HEK293T (cell line): Measurements from ENCODE around the gene KIAA0040.

Source experiments
- BHLHE40 ChIP-seq: fragments of 450-650 bp; IDR thresholded peaks from 2 replicates; pipeline ENCODE4 v1.6.1; 2016; ENCODE audit warnings: mild to moderate bottlenecking, moderate library complexity, borderline replicate concordance
- CTBP1 ChIP-seq: fragments of 450-650 bp; IDR thresholded peaks from 2 replicates; pipeline ENCODE4 v1.6.1; 2016; ENCODE audit warnings: borderline replicate concordance
- ELF4 ChIP-seq: fragments of 450-650 bp; IDR thresholded peaks from 2 replicates; pipeline ENCODE4 v1.6.1; 2017; ENCODE audit warnings: antibody characterized with exemption
- FOXA1 ChIP-seq: fragments of 450-650 bp; IDR thresholded peaks from 2 replicates; pipeline ENCODE4 v1.6.1; 2016; ENCODE audit warnings: mild to moderate bottlenecking
- FOXK2 ChIP-seq: fragments of 450-650 bp; IDR thresholded peaks from 2 replicates; pipeline ENCODE4 v1.6.1; 2016; ENCODE audit warnings: mild to moderate bottlenecking
- FOXM1 ChIP-seq: fragments of 450-650 bp; IDR thresholded peaks from 2 replicates; pipeline ENCODE4 v1.6.1; 2017; ENCODE audit warnings: mild to moderate bottlenecking, borderline replicate concordance
- HDGF ChIP-seq: fragments of 450-650 bp; IDR thresholded peaks from 2 replicates; pipeline ENCODE4 v1.6.1; 2017; ENCODE audit warnings: antibody characterized with exemption, borderline replicate concordance
- L3MBTL2 ChIP-seq: fragments of 450-650 bp; conservative IDR thresholded peaks from 2 replicates; pipeline ENCODE4 v1.6.1; 2016; ENCODE audit warnings: mild to moderate bottlenecking
- NFRKB ChIP-seq: fragments of 450-650 bp; IDR thresholded peaks from 2 replicates; pipeline ENCODE4 v1.6.1; 2016; ENCODE audit warnings: mild to moderate bottlenecking, moderate library complexity
- PKNOX1 ChIP-seq: fragments of 450-650 bp; IDR thresholded peaks from 2 replicates; pipeline ENCODE4 v1.6.1; 2016
- SP1 ChIP-seq: fragments of 450-650 bp; IDR thresholded peaks from 2 replicates; pipeline ENCODE4 v1.6.1; 2017
- SUZ12 ChIP-seq: fragments of 450-650 bp; IDR thresholded peaks from 2 replicates; pipeline ENCODE4 v1.6.1; 2016; ENCODE audit warnings: mild to moderate bottlenecking
- TARDBP ChIP-seq: fragments of 450-650 bp; IDR thresholded peaks from 2 replicates; pipeline ENCODE4 v1.6.1; 2016

GRCh38 chr1:175146529-175147213, 45.9 kb downstream of the KIAA0040 start:
- TF ChIP-seq BHLHE40 (no peak), SUZ12 (no peak), TARDBP (no peak), FOXM1 (no peak), ELF4 (no peak), HDGF (no peak), SP1 (no peak), NFRKB (no peak), FOXK2 (no peak), L3MBTL2 (no peak), FOXA1 (no peak), PKNOX1 (no peak), CTBP1 (no peak)
